ENCODE measurements around the gene LPA. TPM values are rescaled to one million over a fixed set of nuclear protein-coding genes. Genes with fewer than 3 reads are reported as not detected.

Gene LPA
- total RNA-seq, 1 experiment from 2014 or later, result not detected

DNA sequence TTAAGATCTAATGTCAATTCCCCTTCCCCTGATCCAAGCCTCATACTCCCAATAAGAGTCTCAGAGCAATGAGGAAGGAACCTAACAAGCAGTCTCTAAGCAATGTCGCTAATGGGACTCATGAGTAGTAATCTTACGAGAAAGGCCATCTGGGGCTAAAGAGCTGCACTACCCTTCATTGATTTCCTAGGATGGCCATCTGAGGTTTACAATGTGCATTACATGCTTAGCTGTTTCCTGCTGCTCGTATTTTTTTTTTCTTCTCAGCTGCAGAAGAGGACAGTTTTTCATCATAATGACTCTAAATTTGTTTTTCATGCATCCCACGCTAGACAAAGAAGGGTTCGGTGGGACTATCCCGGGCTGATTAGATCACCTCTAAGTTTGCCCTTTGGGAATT, 119.3 kb downstream of the LPA start:
- H3K9me2 ChIP-seq (ENCODE audit: insufficient read depth), result no peaks in the 10 kb centered on the region
- H3K36me3 ChIP-seq (ENCODE audit: low read depth), result no peaks in the 10 kb centered on the region
- POLR2A ChIA-PET (ENCODE audit: unreplicated experiment), result no interaction called here
- H3K27ac ChIP-seq, result no peak overlapping the region
- no peaks in the 10 kb centered on the region for H3K4me1 ChIP-seq (replicated peaks; ENCODE audit: insufficient read depth)
- H3K4me2 ChIP-seq, result no peak overlapping the region
- intact Hi-C loops (cut with micrococcal nuclease; ENCODE audit: unreplicated experiment), result no loop called here
- TF ChIP-seq, protein P1, sequence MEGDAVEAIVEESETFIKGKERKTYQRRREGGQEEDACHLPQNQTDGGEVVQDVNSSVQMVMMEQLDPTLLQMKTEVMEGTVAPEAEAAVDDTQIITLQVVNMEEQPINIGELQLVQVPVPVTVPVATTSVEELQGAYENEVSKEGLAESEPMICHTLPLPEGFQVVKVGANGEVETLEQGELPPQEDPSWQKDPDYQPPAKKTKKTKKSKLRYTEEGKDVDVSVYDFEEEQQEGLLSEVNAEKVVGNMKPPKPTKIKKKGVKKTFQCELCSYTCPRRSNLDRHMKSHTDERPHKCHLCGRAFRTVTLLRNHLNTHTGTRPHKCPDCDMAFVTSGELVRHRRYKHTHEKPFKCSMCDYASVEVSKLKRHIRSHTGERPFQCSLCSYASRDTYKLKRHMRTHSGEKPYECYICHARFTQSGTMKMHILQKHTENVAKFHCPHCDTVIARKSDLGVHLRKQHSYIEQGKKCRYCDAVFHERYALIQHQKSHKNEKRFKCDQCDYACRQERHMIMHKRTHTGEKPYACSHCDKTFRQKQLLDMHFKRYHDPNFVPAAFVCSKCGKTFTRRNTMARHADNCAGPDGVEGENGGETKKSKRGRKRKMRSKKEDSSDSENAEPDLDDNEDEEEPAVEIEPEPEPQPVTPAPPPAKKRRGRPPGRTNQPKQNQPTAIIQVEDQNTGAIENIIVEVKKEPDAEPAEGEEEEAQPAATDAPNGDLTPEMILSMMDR (conservative IDR thresholded peaks at IDR 0.05), result no peak
- TF ChIP-seq EZH2 (IDR thresholded peaks at IDR 0.05; ENCODE audit: low read depth), result no peak
- no peaks in the 10 kb centered on the region for H3F3A ChIP-seq (ENCODE audit: insufficient read depth, low read depth)
- CTCF ChIA-PET, result no interaction called here
- no peak overlapping the region for H3K4me3 ChIP-seq
- H3K9me3 ChIP-seq (ENCODE audit: insufficient read depth, low read depth), result no peaks in the 10 kb centered on the region
- no peak for DNase-seq
- no TSS peak for BruUV-seq (replicated peaks)
- H3K27me3 ChIP-seq (ENCODE audit: insufficient read depth, low read depth), result peaks cover 21% of the 10 kb centered on the region; the same call in 1 of the 2 replicates
- H3K79me2 ChIP-seq (ENCODE audit: low read depth), result no peaks in the 10 kb centered on the region
- no peak overlapping the region for H2AFZ ChIP-seq
- H4K20me1 ChIP-seq (ENCODE audit: insufficient read depth), result no peaks in the 10 kb centered on the region

DNA sequence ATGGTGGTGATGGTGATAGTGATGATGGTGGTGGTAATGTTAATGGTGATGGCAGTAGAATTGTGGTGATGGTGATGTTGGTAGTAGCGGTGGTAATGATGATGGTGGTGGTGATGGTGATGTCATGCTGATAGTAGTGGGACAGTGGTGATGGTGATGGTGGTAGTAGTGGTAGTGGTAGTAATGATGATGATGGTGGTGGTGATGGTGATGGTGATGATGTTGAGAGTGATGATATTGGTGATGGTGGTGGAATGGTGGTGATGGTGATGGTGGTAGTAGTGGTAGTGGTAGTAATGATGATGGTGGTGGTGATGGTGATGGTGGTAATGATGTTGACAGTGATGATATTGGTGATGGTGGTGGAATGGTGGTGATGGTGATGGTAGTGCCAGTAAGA, 128.8 kb downstream of the LPA start:
- no peak overlapping the region for H3K4me3 ChIP-seq
- H3K27me3 ChIP-seq (ENCODE audit: insufficient read depth, low read depth), result peaks cover 16% of the 10 kb centered on the region; the same call in 1 of the 2 replicates
- H3K9me3 ChIP-seq (ENCODE audit: insufficient read depth, low read depth), result no peaks in the 10 kb centered on the region
- no peak overlapping the region for H2AFZ ChIP-seq
- no peak for DNase-seq
- no peak overlapping the region for H3K27ac ChIP-seq
- no peaks in the 10 kb centered on the region for H4K20me1 ChIP-seq (ENCODE audit: insufficient read depth)
- no peak for TF ChIP-seq EZH2 (IDR thresholded peaks at IDR 0.05; ENCODE audit: low read depth)
- TF ChIP-seq, protein P1 (conservative IDR thresholded peaks at IDR 0.05), result no peak
- H3K4me2 ChIP-seq, result no peak overlapping the region
- no peaks in the 10 kb centered on the region for H3F3A ChIP-seq (ENCODE audit: insufficient read depth, low read depth)
- ChIA-PET POLR2A (ENCODE audit: unreplicated experiment) (no interaction called here), CTCF (no interaction called here)
- no peaks in the 10 kb centered on the region for H3K4me1 ChIP-seq (replicated peaks; ENCODE audit: insufficient read depth)
- H3K79me2 ChIP-seq (ENCODE audit: low read depth), result no peaks in the 10 kb centered on the region
- BruUV-seq (replicated peaks), result no TSS peak
- intact Hi-C loops (cut with micrococcal nuclease; ENCODE audit: unreplicated experiment), result no loop called here
- no peaks in the 10 kb centered on the region for H3K9me2 ChIP-seq (ENCODE audit: insufficient read depth)
- H3K36me3 ChIP-seq (ENCODE audit: low read depth), result no peaks in the 10 kb centered on the region

DNA sequence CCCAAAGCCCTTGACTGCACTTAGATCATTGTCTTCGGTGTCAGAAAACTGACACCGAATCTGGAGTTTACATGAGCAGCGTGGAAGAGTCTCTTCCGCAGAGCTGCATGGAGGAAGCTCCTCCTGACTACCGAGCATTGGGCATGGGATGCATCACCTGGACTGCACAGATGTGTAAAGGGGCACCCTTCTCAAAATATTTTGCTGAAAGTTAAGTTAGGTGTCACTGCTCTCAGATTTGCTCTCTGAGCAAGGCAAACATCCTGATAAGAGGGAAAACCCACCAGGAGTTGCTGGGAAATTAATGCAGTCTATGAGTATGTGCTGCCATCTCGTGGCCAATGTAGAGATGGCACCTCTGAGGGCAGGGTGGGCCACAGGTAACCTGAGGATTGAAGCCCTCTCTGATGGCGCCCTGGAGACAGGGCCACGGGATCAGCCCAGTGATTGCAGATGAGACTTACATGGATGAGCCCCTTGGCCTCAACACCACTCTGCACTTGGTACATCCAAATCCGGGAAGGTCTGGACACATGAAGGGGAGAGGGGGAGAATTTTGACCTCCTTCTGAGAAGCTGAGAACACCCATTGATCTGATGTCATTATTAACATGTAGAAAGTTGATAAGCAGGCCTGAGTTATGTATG, 129.9 kb downstream of the LPA start:
- H3K4me2 ChIP-seq, result no peak overlapping the region
- peaks cover 16% of the 10 kb centered on the region; the same call in 1 of the 2 replicates for H3K27me3 ChIP-seq (ENCODE audit: insufficient read depth, low read depth)
- POLR2A ChIA-PET (ENCODE audit: unreplicated experiment), result no interaction called here
- BruUV-seq (replicated peaks), result no TSS peak
- CTCF ChIA-PET, result interaction anchor here (0.5 kb wide), 1 partner anchor 193 kb away, joined by 6 read pairs; no protein-coding TSS in a partner anchor
- H3K4me1 ChIP-seq (replicated peaks; ENCODE audit: insufficient read depth), result no peaks in the 10 kb centered on the region
- no peak overlapping the region for H3K4me3 ChIP-seq
- no peak overlapping the region for H2AFZ ChIP-seq
- no peaks in the 10 kb centered on the region for H4K20me1 ChIP-seq (ENCODE audit: insufficient read depth)
- intact Hi-C loops (cut with micrococcal nuclease; ENCODE audit: unreplicated experiment), result no loop called here
- peak in 1 of 2 experiments; percentile 7 for DNase-seq
- TF ChIP-seq EZH2 (IDR thresholded peaks at IDR 0.05; ENCODE audit: low read depth), result no peak
- TF ChIP-seq, protein P1 (conservative IDR thresholded peaks at IDR 0.05), result peak; percentile 88
- no peaks in the 10 kb centered on the region for H3K9me2 ChIP-seq (ENCODE audit: insufficient read depth)
- no peaks in the 10 kb centered on the region for H3K79me2 ChIP-seq (ENCODE audit: low read depth)
- H3K36me3 ChIP-seq (ENCODE audit: low read depth), result no peaks in the 10 kb centered on the region
- no peaks in the 10 kb centered on the region for H3F3A ChIP-seq (ENCODE audit: insufficient read depth, low read depth)
- no peaks in the 10 kb centered on the region for H3K9me3 ChIP-seq (ENCODE audit: insufficient read depth, low read depth)
- no peak overlapping the region for H3K27ac ChIP-seq

All from PC-9 (cell line).